ENCODE results near the gene PJA1.

GRCh38 chrX:69119122-69119521, 46.1 kb downstream of the PJA1 start:
- no peak for TF ChIP-seq CTCF (IDR thresholded peaks at IDR 0.05; ENCODE audit: low read length)
- no peak for TF ChIP-seq EZH2 (IDR thresholded peaks at IDR 0.05; ENCODE audit: borderline replicate concordance, low read length)

All from OCI-LY1 (cell line).